ENCODE measurements around the gene OR4D11.

GRCh38 chr11:59479906-59480305, 23.5 kb upstream of the OR4D11 start:
- TF ChIP-seq, protein P1, sequence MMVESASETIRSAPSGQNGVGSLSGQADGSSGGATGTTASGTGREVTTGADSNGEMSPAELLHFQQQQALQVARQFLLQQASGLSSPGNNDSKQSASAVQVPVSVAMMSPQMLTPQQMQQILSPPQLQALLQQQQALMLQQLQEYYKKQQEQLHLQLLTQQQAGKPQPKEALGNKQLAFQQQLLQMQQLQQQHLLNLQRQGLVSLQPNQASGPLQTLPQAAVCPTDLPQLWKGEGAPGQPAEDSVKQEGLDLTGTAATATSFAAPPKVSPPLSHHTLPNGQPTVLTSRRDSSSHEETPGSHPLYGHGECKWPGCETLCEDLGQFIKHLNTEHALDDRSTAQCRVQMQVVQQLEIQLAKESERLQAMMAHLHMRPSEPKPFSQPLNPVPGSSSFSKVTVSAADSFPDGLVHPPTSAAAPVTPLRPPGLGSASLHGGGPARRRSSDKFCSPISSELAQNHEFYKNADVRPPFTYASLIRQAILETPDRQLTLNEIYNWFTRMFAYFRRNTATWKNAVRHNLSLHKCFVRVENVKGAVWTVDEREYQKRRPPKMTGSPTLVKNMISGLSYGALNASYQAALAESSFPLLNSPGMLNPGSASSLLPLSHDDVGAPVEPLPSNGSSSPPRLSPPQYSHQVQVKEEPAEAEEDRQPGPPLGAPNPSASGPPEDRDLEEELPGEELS (CRISPR knock-in tag; IDR thresholded peaks at IDR 0.05; ENCODE audit: borderline replicate concordance) = no peak
- TF ChIP-seq, protein P2, sequence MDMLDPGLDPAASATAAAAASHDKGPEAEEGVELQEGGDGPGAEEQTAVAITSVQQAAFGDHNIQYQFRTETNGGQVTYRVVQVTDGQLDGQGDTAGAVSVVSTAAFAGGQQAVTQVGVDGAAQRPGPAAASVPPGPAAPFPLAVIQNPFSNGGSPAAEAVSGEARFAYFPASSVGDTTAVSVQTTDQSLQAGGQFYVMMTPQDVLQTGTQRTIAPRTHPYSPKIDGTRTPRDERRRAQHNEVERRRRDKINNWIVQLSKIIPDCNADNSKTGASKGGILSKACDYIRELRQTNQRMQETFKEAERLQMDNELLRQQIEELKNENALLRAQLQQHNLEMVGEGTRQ (CRISPR knock-in tag; IDR thresholded peaks at IDR 0.05) = no peak
- TF ChIP-seq ZNF121 (CRISPR knock-in tag; conservative IDR thresholded peaks at IDR 0.05) = no peak

All from K562 (cell line).